ENCODE results near the gene SLC16A5. TPM values are rescaled to one million over a fixed set of nuclear protein-coding genes. Genes with fewer than 3 reads are reported as not detected.

SLC16A5 gene, protein sequence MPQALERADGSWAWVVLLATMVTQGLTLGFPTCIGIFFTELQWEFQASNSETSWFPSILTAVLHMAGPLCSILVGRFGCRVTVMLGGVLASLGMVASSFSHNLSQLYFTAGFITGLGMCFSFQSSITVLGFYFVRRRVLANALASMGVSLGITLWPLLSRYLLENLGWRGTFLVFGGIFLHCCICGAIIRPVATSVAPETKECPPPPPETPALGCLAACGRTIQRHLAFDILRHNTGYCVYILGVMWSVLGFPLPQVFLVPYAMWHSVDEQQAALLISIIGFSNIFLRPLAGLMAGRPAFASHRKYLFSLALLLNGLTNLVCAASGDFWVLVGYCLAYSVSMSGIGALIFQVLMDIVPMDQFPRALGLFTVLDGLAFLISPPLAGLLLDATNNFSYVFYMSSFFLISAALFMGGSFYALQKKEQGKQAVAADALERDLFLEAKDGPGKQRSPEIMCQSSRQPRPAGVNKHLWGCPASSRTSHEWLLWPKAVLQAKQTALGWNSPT
- 22.0 to 35.0 TPM (median 31.0 TPM) in 5 replicates for total RNA-seq (2022; extraction: Qiagen RNA extraction)

DNA sequence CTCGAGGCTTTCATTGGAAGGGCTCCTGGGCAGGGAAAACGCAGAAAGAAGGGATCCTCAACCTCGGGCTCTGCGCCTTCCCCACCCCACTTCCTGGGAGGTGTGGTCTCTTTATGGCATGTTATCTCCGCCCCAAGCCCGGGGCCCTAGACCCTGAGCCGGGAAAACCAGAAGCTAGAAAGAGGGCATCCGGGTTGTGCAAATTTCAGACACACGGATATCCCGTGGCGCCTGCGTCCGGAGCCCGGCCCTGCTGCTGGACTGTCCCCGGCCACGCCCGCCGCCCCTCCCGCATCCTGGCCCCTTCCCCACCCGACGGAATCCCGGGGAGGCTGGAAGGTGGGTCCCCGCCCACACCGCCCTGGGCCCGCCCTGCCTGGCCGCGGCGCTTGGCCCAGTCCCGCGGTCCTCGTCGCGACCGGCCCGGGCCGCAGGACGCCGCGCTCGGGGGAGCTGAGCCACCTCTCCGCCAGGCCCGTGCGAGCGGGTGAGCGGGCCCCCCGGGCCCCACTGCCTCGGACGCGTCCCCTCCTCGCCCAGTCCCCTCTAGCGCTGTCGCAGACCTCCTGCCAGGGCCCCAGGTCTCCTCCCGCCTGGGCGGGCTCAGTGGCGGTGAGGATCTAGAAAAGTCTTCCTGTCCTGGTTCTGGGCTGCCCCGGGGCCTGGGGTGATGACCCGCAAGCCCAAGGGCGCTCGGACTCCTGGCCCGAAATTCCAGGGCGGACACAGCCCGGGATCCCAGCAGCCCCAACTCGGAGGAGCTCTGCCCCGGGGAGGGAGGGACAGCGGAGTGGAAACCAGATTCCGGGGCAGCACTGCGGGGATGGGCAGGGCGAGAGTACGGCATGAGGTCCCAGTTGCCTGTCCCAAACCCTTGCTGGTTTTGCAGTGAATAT lies at the start of gene SLC16A5:
TSS of gene SLC16A5 (plus strand) at position 397 of the 896 bp plus-strand sequence. CDS start 5,683 bp downstream, outside the sequence.

DNA sequence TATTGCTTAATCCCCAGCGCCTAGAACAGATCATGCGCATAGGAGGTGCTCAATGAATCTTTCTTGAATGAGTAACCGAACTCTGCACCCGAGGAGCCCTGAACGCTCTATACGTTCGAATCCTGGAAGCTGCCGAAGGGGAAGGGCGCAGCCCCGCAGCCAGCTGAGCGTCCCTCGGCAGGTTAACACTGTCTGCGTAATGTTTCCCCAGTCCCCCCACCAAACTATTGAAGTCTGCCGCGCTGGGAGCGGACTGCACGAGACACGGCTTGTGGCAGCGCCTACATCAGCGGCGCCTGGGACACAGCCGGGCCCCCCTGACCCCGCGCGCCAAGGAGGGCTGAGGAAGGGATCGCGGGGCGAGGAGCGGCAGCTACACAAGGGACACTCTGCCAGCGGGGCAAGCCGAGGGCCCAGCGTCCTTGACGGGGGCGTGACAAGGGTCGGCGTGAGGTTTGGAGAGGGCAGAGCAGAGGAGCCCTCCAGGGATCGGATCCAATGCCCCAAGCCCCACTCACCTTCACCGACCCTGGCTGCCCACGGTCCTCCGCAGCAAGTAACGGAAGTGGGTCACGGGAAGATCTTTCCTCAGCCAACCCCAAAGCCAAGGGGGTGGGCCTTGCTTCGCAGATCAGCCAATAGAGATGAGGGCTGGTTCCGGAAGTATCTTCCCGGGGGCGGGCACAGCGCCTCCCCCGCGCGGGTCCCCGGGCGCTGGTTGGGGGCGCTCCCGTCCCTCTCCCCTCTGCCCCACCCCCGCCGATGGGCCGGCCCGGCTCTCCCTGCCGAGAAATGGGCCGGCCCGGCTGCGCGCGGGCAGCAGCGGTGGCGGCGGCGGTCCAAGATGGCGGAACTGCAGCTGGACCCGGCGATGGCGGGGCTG lies 41.1 kb upstream of the SLC16A5 start, which contains the start of the genes ATP5PD and KCTD2:
TSS of gene ATP5PD (minus strand) at position 563 of the 883 bp plus-strand sequence. CDS start 4,319 bp downstream, outside the sequence.
TSS of gene KCTD2 (plus strand) at position 819 of the 883 bp plus-strand sequence. CDS start at position 845, 26 bp downstream.

DNA sequence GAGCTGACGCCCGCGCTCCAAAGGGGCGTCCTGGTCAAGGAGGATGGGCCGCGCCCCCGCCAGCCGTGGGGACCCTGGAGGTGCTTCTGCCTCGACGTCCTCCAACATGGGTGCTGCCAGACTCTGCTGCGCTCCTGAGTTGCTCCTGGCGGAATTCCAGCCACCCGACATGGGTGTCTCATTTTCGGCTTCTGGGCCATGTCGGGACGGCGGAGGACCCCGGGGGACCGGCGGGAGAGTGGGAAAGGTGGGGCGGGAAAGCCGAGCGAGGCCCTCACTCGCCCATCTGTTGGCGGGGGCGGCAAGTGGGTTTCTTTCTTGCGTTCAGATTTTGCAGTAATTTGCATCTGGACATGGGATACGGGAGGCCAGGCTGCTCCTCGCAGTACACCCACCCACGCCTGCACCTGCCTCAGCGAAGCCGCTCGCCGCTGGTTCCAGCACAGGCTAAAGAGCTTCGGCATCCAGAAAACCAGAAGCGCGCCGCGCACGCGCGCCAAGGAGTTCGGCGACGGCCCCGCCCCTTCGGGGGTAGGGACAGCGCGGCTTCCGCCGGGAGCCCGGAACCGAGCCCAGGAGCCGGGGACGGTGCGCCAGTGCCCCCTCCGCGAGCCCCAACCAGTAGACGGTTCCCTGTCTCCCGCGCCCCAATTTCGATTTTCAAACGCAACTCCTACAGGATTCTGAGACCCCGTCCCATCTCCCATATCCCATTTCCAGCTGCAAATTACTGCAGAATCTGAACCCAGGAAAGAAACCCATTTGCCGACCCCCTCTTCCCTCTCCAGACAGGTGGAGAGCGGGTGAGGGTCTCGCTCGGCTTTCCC lies 21.9 kb downstream of the SLC16A5 start, which contains the start of gene ARMC7:
TSS of gene ARMC7 (plus strand) at position 563 of the 827 bp plus-strand sequence. CDS start 320 bp downstream, outside the sequence.

DNA sequence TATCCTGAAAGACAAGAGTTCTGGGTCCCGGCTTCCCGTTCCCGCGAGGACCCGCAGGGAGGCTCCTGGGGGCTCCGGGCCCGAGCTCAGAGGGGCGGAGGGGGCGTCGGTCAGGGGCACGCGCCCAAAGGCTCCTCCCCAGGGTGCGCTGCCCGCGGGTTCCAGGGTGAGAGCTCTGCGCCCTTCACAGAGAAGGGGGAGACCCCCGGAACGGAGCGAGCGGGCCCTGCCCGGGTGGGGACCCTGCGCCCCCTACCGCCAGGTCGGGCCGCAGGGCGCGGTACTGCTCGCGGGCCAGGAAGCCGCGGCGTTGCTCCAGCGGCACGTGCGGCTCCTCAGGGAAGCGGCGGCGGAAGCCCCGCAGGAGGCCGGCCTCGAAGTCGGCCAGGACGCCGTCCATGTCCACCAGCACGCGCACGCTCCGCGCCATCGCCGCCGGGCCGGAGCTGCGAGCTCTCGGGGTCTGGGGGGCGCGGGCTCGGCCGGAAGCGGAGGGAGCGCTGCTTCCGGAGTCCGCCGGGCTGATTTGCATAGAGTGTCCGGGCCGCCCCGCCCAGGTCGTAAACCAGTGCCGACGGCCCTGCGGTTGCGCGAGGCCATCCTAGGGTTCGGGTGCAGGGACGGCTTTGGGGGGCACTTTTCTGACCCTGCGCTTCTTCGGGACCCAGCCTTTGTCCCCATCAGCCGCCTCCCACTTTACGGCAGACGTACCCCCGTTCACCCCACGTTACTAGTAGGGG lies 43.7 kb downstream of the SLC16A5 start, which contains the start of gene NT5C:
TSS of gene NT5C (minus strand) at position 465 of the 740 bp plus-strand sequence. CDS start at position 430, 35 bp downstream.

DNA sequence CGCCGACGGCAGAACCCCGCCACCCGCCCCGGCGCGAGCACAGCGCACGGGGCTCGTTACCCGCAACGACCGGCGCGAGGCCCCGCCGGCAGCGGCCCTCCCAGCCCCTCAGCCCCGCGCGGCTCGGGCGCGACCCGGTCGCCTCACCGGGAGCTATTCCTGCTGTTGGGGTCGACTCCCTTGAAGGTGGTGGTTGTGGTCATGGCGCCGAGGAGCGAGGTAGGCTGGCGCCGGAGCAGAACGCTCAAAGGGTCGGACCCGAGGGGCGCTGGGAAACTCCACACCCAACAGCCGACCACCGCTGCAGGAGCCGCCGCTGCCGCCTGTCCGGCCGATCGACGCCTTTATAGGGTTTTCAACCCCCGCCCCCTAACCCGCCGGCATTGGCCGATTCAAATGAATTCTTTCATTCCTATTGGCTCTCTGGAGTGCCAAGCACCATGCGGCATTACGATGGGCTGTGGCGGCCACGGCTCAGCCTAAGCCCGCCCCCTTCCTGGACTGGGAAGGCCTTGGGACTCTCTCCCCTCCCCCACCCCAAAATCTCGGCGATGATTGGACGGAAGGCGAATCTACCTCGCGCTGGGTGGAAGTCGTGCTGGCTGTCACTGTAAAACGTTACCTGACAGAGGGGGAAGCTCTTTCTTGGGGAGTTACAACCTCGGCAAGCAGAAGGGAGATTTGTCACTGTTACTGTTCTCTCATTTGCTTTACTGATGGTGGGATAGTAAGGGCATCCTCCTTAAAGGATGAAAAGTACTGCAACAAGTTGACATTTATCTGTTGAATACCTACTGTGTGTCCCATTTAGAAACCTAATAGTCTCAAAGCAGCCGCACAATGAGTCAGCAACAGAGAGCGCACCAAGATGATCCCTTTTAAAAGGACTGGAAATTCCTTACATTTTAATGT lies 66.7 kb downstream of the SLC16A5 start, which contains the start of gene JPT1:
TSS of gene JPT1 (minus strand) at position 318 of the 912 bp plus-strand sequence. CDS start at position 203, 115 bp downstream.

Other genes with a start within 250 kb of the SLC16A5 start
- 0.16 to 0.65 TPM (median 0.23 TPM) in 5 replicates for gene GRIN2C, start 228.1 kb upstream of the SLC16A5 start, total RNA-seq (2022; extraction: Qiagen RNA extraction)
- gene FDXR, start 215.0 kb upstream of the SLC16A5 start, total RNA-seq (2022; extraction: Qiagen RNA extraction) = 47.2 to 74.4 TPM (median 64.0 TPM) in 5 replicates
- not detected in 5 replicates for gene FADS6, start 194.3 kb upstream of the SLC16A5 start, total RNA-seq (2022; extraction: Qiagen RNA extraction)
- gene USH1G, start 164.7 kb upstream of the SLC16A5 start, total RNA-seq (2022; extraction: Qiagen RNA extraction) = 0.07 to 0.12 TPM (median 0.09 TPM) in 5 replicates
- gene OTOP2, start 163.7 kb upstream of the SLC16A5 start, total RNA-seq (2022; extraction: Qiagen RNA extraction) = 0.08 to 0.10 TPM in 2 of 5 replicates, not detected in the others
- gene OTOP3, start 152.1 kb upstream of the SLC16A5 start, total RNA-seq (2022; extraction: Qiagen RNA extraction) = not detected in 5 replicates
- gene HID1, start 115.2 kb upstream of the SLC16A5 start, total RNA-seq (2022; extraction: Qiagen RNA extraction) = 10.4 to 15.2 TPM (median 13.9 TPM) in 5 replicates
- 57.0 to 76.4 TPM (median 74.4 TPM) in 5 replicates for gene CDR2L, start 100.3 kb upstream of the SLC16A5 start, total RNA-seq (2022; extraction: Qiagen RNA extraction)
- 74.6 to 83.6 TPM (median 77.6 TPM) in 5 replicates for gene MRPL58, start 75.3 kb upstream of the SLC16A5 start, total RNA-seq (2022; extraction: Qiagen RNA extraction)
- 461 to 610 TPM (median 475 TPM) in 5 replicates for gene ATP5PD, start 41.0 kb upstream of the SLC16A5 start, total RNA-seq (2022; extraction: Qiagen RNA extraction)
- 29.0 to 32.7 TPM (median 31.2 TPM) in 5 replicates for gene KCTD2, start 40.7 kb upstream of the SLC16A5 start, total RNA-seq (2022; extraction: Qiagen RNA extraction)
- gene ARMC7, start 22.0 kb downstream of the SLC16A5 start, total RNA-seq (2022; extraction: Qiagen RNA extraction) = 15.8 to 20.6 TPM (median 17.5 TPM) in 5 replicates
- 86.4 to 137 TPM (median 131 TPM) in 5 replicates for gene NT5C, start 43.8 kb downstream of the SLC16A5 start, total RNA-seq (2022; extraction: Qiagen RNA extraction)
- 721 to 863 TPM (median 776 TPM) in 5 replicates for gene JPT1, start 66.6 kb downstream of the SLC16A5 start, total RNA-seq (2022; extraction: Qiagen RNA extraction)
- gene SUMO2, start 95.0 kb downstream of the SLC16A5 start, total RNA-seq (2022; extraction: Qiagen RNA extraction) = 342 to 401 TPM (median 370 TPM) in 5 replicates
- gene NUP85, start 117.7 kb downstream of the SLC16A5 start, total RNA-seq (2022; extraction: Qiagen RNA extraction) = 93.6 to 108 TPM (median 95.6 TPM) in 5 replicates
- 23.4 to 33.3 TPM (median 27.7 TPM) in 5 replicates for gene GGA3, start 173.7 kb downstream of the SLC16A5 start, total RNA-seq (2022; extraction: Qiagen RNA extraction)
- gene MRPS7, start 173.9 kb downstream of the SLC16A5 start, total RNA-seq (2022; extraction: Qiagen RNA extraction) = 146 to 184 TPM (median 176 TPM) in 5 replicates
- gene MIF4GD, start 183.3 kb downstream of the SLC16A5 start, total RNA-seq (2022; extraction: Qiagen RNA extraction) = 32.7 to 38.4 TPM (median 38.0 TPM) in 5 replicates
- 14.2 to 20.8 TPM (median 19.1 TPM) in 5 replicates for gene SLC25A19, start 201.5 kb downstream of the SLC16A5 start, total RNA-seq (2022; extraction: Qiagen RNA extraction)

Data from A549 treated with Mapracorat at 1 μM for 4 hours (cell line).